SU-DHL-6 (cell line): ENCODE measurements around the gene KCNJ18.
"Not testable (repeated sequence)": the region's sequence is repeated elsewhere in the genome, so short reads cannot be mapped to it uniquely, and the experiment has no call there.

Experiments
- EZH2phosphoT487 ChIP-seq: fragments of 200-600 bp; sonication (generic), shearing (Covaris generic); conservative IDR thresholded peaks from 2 replicates; pipeline ENCODE4 v1.6.1; 2018; ENCODE audit warnings: mild to moderate bottlenecking, antibody characterized with exemption, low read length, moderate library complexity, mixed read lengths
- TF ChIP-seq, protein P1 (sequence below): fragments of 200-600 bp; sonication (generic); IDR thresholded peaks from one replicate; pipeline ENCODE4 v1.5.1; 2017; ENCODE audit warnings: antibody characterized with exemption, mild to moderate bottlenecking, low read length, moderate library complexity; ENCODE audit not compliant: insufficient read depth, poor library complexity, severe bottlenecking

DNA sequence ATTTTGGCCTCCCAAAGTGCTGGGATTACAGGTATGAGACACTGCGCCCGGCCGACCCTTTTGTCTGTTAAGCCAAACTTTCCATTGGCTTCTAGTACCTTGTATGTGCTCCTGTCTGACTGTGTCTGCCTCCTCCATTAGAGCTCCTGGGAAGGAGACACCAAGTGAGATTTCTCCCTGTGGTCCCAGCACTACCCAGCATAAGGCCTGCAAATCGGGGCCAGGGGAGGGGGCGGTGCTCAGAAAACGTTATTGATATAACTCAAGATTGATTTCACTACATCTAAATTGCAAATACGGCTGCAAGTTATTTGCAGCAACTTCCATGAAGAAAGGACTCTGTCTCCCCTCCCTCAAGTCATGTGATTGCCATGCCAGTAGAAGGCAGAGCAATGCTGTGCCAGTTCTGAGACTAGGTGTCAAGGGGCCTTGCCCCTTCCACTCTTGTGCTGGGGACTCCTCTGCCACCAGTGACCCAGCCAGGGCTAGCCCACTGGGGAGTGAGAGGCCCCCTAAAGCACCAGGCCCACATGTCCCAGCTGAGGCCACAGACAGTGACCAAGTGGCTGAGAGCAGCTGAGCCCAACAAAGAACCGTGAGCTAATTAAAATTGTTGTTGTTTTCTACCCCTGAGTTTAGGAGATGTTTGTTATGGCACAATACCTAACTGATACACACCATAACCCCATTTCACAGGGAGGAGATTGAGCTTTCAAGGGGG lies 55.0 kb downstream of the KCNJ18 start:
- TF ChIP-seq, protein P1, sequence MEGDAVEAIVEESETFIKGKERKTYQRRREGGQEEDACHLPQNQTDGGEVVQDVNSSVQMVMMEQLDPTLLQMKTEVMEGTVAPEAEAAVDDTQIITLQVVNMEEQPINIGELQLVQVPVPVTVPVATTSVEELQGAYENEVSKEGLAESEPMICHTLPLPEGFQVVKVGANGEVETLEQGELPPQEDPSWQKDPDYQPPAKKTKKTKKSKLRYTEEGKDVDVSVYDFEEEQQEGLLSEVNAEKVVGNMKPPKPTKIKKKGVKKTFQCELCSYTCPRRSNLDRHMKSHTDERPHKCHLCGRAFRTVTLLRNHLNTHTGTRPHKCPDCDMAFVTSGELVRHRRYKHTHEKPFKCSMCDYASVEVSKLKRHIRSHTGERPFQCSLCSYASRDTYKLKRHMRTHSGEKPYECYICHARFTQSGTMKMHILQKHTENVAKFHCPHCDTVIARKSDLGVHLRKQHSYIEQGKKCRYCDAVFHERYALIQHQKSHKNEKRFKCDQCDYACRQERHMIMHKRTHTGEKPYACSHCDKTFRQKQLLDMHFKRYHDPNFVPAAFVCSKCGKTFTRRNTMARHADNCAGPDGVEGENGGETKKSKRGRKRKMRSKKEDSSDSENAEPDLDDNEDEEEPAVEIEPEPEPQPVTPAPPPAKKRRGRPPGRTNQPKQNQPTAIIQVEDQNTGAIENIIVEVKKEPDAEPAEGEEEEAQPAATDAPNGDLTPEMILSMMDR: not testable (repeated sequence)
- TF ChIP-seq EZH2phosphoT487: not testable (repeated sequence)
